ENCODE measurements around the gene CNPY3. TPM values are rescaled to one million over a fixed set of nuclear protein-coding genes. Genes with fewer than 3 reads are reported as not detected.

Gene CNPY3
- total and polyA plus RNA-seq, 2 of the 13 experiments (the other 11 are each of a cell fraction or from before 2014, with no cell fraction given) = 42.3 to 60.2 TPM

DNA sequence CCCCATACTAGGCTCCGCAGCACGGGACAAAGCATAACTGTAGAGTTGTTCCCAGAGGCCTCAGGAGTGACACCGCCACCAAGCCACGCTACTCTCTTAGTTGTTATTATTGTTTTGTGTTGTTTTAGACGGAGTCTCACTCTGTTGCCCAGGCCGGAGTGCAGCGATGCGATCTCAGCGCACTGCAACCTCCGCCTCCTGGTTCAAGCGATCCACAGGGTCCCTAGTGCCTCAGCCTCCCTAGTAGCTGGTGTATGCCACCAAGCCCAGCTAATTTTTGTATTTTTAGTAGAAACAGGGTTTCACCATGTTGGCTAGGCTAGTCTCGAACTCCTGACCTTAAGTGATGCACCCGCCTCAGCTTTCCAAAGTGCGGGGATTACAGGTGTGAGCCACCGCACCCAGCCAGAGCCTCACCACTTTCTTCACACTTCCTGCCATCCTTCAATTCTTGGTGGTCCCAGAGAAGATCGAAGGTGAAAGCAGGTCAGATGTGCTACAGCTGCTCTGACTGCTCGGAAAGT, 38.0 kb upstream of the CNPY3 start (continued):
- no peak; the same call in 1 of the 2 replicates for TF ChIP-seq ZNF761 (CRISPR knock-in tag; conservative IDR thresholded peaks at IDR 0.05)
- no peak for TF ChIP-seq ZEB1 (IDR thresholded peaks at IDR 0.05; ENCODE audit: insufficient replicate concordance, low read depth)
- no peak for TF ChIP-seq HNRNPK (IDR thresholded peaks at IDR 0.05; ENCODE audit: low read depth, low read length, poor library complexity, severe bottlenecking)
- 0 out of 2 replicates have a peak, but pooled peaks have one; percentile 9 for TF ChIP-seq BATF2 (CRISPR knock-in tag; IDR thresholded peaks at IDR 0.05)
- TF ChIP-seq ZNF34 (CRISPR knock-in tag; IDR thresholded peaks at IDR 0.05; ENCODE audit: borderline replicate concordance) = no peak
- no peak for TF ChIP-seq RBM22 (optimal IDR thresholded peaks at IDR 0.05; ENCODE audit: low read length)
- no peak for TF ChIP-seq ESRRA (CRISPR knock-in tag; IDR thresholded peaks at IDR 0.05; ENCODE audit: low read depth)
- TF ChIP-seq ZMYM2 (CRISPR knock-in tag; IDR thresholded peaks at IDR 0.05) = no peak
- TF ChIP-seq, protein P1, sequence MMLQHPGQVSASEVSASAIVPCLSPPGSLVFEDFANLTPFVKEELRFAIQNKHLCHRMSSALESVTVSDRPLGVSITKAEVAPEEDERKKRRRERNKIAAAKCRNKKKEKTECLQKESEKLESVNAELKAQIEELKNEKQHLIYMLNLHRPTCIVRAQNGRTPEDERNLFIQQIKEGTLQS (CRISPR knock-in tag; IDR thresholded peaks at IDR 0.05) = no peak
- TF ChIP-seq, protein P2, sequence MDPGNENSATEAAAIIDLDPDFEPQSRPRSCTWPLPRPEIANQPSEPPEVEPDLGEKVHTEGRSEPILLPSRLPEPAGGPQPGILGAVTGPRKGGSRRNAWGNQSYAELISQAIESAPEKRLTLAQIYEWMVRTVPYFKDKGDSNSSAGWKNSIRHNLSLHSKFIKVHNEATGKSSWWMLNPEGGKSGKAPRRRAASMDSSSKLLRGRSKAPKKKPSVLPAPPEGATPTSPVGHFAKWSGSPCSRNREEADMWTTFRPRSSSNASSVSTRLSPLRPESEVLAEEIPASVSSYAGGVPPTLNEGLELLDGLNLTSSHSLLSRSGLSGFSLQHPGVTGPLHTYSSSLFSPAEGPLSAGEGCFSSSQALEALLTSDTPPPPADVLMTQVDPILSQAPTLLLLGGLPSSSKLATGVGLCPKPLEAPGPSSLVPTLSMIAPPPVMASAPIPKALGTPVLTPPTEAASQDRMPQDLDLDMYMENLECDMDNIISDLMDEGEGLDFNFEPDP (CRISPR knock-in tag; conservative IDR thresholded peaks at IDR 0.05) = 0 out of 2 replicates have a peak, but pooled peaks have one; percentile 23
- TF ChIP-seq RCOR2 (CRISPR knock-in tag; IDR thresholded peaks at IDR 0.05) = 0 out of 2 replicates have a peak, but pooled peaks have one; percentile 8
- TF ChIP-seq DPF2 (CRISPR knock-in tag; IDR thresholded peaks at IDR 0.05; ENCODE audit: borderline replicate concordance, low read depth) = no peak
- no peak for TF ChIP-seq ZNF317 (CRISPR knock-in tag; IDR thresholded peaks at IDR 0.05)
- TF ChIP-seq ZNF501 (CRISPR knock-in tag; IDR thresholded peaks at IDR 0.05) = no peak
- TF ChIP-seq SOX5 (CRISPR knock-in tag; IDR thresholded peaks at IDR 0.05; ENCODE audit: borderline replicate concordance) = no peak
- TF ChIP-seq ZBTB25 (CRISPR knock-in tag; IDR thresholded peaks at IDR 0.05) = no peak
- 0 out of 2 replicates have a peak, but pooled peaks have one; percentile 3 for TF ChIP-seq SNAPC2 (CRISPR knock-in tag; IDR thresholded peaks at IDR 0.05)
- no peak for TF ChIP-seq SMAD3 (CRISPR knock-in tag; IDR thresholded peaks at IDR 0.05)
- TF ChIP-seq FOSL2 (CRISPR knock-in tag; IDR thresholded peaks at IDR 0.05) = no peak
- no peak for TF ChIP-seq EED (CRISPR knock-in tag; IDR thresholded peaks at IDR 0.05)
- no peak for TF ChIP-seq ZNF282 (IDR thresholded peaks at IDR 0.05; ENCODE audit: partially characterized antibody)
- peak; percentile 94 for TF ChIP-seq ZBTB38 (CRISPR knock-in tag; IDR thresholded peaks at IDR 0.05)
- 0 out of 2 replicates have a peak, but pooled peaks have one; percentile 38 for TF ChIP-seq SNAI1 (CRISPR knock-in tag; IDR thresholded peaks at IDR 0.05; ENCODE audit: borderline replicate concordance)
- TF ChIP-seq, protein P3, sequence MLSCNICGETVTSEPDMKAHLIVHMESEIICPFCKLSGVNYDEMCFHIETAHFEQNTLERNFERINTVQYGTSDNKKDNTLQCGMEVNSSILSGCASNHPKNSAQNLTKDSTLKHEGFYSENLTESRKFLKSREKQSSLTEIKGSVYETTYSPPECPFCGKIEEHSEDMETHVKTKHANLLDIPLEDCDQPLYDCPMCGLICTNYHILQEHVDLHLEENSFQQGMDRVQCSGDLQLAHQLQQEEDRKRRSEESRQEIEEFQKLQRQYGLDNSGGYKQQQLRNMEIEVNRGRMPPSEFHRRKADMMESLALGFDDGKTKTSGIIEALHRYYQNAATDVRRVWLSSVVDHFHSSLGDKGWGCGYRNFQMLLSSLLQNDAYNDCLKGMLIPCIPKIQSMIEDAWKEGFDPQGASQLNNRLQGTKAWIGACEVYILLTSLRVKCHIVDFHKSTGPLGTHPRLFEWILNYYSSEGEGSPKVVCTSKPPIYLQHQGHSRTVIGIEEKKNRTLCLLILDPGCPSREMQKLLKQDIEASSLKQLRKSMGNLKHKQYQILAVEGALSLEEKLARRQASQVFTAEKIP (CRISPR knock-in tag; IDR thresholded peaks at IDR 0.05; ENCODE audit: borderline replicate concordance) = no peak
